Measurements from ENCODE around the gene KLC1.
"Not testable (repeated sequence)": the region's sequence is repeated elsewhere in the genome, so short reads cannot be mapped to it uniquely, and the experiment has no call there.

The KLC1 gene

DNA sequence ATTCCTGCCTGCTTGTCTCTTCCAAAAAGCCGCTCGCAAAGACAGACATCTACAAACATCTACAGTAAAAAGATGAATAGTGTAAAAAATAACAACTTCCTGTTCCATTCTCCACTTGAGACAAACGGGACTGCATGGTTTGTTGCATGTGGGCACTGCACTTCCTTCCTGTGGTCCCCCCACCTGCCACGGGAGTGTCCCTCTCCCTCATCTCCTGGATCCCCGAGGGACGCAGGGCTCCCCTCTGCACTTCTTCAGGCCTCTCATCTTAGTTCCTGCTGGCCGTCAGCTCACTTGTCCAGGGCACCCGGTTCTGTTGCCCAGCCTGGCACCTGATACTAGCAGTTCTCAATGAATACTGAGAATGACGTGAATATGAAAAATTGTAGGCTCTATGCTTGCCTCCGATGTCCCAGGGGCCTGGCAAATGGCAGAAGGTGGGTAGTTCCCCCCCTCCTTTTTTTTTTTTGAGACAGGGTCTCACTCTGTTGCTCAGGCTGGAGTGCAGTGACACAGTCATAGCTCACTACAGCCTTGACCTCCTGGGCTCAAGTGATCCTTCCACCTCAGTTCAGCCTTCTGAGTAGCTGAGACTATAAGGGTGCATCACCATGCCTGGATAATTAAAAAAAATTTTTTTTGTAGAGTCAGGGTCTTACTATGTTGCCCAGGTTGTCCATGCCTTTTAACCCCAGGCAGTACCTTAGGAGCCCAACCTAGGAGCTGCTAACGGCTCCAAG is 3.5 kb upstream of the KLC1 start:
- peak; percentile 35 for DNase-seq (ENCODE audit: low spot score)

- no peak for DNase-seq (ENCODE audit: low spot score)
These were observed 2.7 kb upstream of the KLC1 start for GRCh38 chr14:103626146-103626850.

DNA sequence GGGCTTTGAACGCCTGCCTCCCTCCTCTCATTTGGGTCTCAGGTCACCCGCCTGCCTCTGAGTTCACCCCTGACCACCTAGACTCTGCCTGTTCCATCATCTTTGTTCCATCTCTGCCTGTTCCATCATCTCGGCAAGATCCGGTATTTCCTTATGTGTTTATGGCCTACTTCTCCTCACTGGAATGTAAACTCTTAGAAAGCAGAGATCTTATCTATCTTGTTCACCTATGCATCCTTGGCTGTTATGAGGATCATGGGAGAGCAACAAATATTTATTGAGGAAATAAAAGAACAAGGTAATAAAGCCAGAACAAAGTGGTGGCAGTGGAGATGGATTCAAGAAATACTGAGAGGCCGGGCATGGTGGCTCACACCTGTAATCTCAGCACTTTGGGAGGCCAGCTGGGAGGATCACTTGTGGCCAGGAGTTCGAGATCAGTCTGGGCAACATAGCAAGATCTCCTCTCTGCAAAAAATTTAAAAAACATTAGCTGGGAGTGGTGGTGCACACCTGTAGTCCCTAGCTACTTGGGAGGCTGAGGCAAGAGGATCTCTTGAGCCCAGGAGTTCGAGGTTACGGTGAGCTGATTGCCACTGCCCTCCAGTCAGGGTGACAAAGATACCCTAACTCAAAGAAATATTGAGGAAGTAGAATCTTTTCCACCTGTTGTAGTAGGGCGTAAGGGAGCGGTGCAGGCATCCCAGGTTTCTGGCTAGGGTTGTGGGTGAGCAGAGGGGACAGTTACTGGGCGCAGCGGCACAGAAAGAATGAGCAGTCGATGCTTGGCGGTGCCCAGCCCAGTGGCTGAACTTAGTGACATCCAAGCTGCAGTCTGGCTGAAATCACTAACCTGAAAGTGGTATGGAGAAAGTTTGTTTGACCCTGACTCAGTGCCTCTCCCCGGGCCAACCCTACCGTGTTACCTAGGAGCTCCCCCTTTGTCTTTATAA is 1.7 kb upstream of the KLC1 start:
- no peak for DNase-seq (ENCODE audit: low spot score)

DNA sequence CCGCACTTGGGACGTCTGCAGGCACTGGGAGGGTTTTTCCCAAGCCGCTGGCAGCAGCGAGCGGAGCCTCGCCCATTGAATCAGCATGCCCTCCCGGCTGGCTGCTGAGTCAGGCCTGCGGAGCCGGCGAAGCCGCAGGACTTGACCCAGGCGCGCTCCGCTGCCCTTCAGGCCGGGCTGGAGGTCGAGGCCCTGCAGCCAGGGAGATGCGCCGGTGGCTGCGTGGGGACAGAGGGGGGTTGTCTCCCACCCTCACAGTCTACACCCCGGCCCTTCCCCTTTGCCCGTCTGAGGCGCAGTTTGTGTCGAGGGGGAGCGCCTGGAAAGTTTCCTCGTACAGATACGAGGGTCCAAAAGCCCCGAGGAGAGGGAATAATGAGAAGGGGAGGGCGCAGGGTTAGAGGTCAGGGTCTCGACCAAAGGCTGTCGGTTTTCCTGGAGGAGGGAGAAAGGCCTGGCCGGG is 759 bp upstream of the KLC1 start:
- DNase-seq (ENCODE audit: low spot score) = no peak

- peak; percentile 26 for DNase-seq (ENCODE audit: low spot score)
These were observed 601 bp downstream of the KLC1 start for GRCh38 chr14:103629503-103630121.

GRCh38 chr14:103630364-103631108 is 1.5 kb downstream of the KLC1 start:
- no peak for DNase-seq (ENCODE audit: low spot score)

DNA sequence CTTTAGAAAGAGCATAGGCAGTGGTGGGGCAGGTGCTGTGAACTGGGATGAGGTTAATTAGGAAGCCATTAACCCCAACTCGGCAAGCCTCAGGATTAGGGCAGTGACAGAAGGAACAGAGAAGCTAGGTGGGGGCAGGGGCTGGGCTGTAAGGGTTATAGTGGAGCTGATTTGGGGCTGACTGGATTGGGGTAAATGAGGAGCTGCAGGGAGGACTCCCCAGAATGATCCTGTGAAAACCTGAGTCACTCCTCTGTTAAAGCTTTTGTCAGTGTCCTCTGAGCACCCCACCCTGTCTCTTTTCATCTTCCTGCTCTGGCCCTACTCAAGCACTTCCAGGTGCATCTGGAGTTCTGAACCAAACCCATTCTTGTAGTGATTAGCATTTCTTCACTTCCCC is 4.4 kb downstream of the KLC1 start:
- DNase-seq (ENCODE audit: low spot score) = no peak

DNA sequence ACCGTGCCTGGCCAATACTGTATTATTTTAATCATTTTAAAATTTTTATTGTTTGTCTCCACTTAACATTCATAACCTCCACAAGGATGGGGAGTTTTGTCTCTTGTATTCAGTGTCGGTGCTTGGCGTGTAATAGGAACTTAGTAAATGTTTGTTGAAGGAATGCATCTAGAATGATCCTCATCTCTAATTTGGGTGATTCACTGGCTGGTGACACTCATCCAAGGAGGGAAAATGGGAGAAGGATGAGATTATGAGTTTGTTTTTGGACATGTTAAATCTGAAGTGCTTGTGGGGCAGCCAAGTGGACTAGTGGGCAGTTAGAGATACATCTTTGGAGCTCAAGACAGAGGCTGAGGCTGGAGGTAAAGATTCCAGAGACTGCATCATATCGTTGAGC is 5.1 kb downstream of the KLC1 start:
- DNase-seq (ENCODE audit: low spot score) = no peak

GRCh38 chr14:103638594-103638993 is 9.6 kb downstream of the KLC1 start:
- no peak for DNase-seq (ENCODE audit: low spot score)

GRCh38 chr14:103641161-103641560 is 12.2 kb downstream of the KLC1 start:
- DNase-seq (ENCODE audit: low spot score) = no peak

DNA sequence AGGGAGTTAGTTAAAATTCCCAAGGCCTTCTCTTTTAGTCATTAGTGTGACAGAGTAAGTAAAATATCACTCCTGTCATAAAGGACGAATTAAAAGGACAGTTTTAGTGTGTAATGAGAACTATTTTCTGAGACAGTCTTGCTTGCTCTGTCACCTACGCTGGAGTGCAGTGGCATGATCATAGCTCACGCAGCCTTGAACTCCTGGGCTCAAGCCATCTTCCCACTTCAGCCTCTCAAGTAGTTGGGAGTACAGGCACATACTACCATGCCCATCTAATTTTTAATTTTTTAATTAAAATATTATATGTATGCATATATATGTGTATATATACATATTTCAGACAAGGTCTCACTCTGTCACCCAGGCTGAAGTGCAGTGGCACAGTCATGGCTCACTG is 17.2 kb downstream of the KLC1 start:
- no peak for DNase-seq (ENCODE audit: low spot score)

GRCh38 chr14:103649001-103649400 is 20.0 kb downstream of the KLC1 start:
- DNase-seq (ENCODE audit: low spot score) = no peak

GRCh38 chr14:103650213-103650612 is 21.2 kb downstream of the KLC1 start:
- DNase-seq (ENCODE audit: low spot score) = no peak

- no peak for DNase-seq (ENCODE audit: low spot score)
These were observed 22.6 kb downstream of the KLC1 start for GRCh38 chr14:103651585-103651984.

DNA sequence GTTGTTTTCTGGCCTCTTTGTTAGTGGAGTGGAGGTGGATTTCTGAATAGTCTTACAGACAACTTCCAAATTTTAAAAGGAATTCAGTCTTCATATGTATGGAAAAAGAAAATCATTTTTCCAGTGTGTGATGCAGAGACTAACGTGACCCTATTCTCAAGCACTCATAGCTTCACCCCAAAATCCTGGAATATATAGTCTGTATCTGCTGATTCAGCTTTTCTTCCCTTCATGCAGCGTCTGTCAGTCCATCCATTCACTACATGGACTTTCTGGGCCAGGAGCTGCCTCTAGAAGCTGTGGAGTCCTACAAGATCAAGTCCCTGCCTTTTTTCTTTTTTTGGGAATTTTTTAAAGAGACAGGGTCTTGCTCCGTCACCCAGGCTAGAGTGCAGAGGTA is 23.8 kb downstream of the KLC1 start:
- no peak for DNase-seq (ENCODE audit: low spot score)

GRCh38 chr14:103653336-103653735 is 24.3 kb downstream of the KLC1 start:
- not testable (repeated sequence) for DNase-seq (ENCODE audit: low spot score)

DNA sequence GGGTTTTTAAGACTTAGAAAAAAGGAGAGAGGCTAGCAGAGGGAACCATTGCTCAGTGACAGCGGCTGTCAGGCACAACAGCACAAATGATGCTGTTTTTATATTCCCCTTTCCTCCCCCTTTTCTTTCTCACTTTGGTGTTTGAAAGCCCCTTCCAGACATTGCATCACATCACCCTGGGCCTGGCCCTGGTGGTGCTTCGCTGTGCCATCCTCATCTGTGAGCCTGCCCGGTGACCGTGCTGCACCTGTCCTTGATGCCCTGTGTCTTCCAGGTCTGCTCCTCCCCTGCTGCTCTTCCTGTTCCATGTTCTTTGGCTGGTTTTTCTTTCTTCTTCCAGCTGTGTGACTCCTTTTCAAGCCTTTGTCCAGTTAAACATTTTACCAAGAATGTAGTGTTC is 24.8 kb downstream of the KLC1 start:
- no peak for DNase-seq (ENCODE audit: low spot score)

- DNase-seq (ENCODE audit: low spot score) = no peak
These were observed 25.6 kb downstream of the KLC1 start for GRCh38 chr14:103654619-103655018.

DNA sequence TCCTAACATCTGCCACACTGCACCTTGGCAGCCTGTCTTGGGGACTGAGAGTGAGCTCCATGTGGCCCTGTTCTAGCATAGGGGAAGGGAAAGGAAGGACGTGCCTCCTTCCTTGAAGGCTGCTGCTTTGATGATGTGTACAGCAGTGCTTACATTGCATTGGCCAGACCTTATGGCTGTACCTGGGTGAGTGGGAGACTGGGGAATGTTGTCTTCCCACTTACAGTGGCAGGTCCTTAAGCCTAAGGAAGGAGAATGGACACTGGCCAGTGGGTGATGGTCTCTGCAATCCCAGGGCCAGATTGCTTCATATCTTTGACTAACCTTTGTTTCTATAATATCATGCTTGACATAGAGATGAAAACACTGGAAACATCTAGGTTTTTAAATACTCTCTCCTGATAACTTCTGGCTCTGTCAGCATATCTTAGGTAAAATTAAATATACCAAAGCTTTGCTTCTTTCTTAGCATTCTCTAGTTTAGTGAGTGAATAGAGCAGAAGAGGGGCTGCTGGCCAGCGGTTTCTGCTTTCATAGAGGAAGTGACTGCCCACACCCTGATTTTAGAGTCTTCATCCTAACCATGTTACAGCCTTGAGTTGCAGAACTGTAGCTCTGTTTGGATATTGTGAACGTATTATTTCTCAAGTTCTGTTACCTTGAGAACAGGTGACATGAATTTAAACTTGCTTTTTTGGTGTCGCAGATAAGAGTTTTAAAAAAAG is 27.2 kb downstream of the KLC1 start:
- DNase-seq (ENCODE audit: low spot score) = no peak

GRCh38 chr14:103656756-103657133 is 27.7 kb downstream of the KLC1 start:
- DNase-seq (ENCODE audit: low spot score) = no peak

DNA sequence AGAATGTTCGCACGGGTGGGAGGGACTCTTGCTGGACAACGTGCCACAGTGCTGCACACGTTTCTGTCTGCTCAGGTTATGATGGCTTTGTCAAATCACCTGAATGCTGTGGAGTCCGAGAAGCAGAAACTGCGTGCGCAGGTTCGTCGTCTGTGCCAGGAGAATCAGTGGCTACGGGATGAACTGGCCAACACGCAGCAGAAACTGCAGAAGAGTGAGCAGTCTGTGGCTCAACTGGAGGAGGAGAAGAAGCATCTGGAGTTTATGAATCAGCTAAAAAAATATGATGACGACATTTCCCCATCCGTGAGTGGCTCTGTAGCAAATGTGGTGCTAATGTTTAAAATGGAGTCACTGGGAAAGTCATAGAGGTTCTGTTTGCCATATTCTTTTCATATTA is 28.5 kb downstream of the KLC1 start:
- no peak for DNase-seq (ENCODE audit: low spot score)

Measured in CD4-positive, alpha-beta T cell treated with Interleukin-2 at 100 ng/mL for 4 hours (primary cell).